Panc1 (cell line): ENCODE results near the gene MTERF4. TPM values are rescaled to one million over a fixed set of nuclear protein-coding genes. Genes with fewer than 3 reads are reported as not detected.

ENCODE experiments used
- ATAC-seq: fragments of 200-7000 bp; cut with Tn5 transposase; 2 replicates; pipeline ENCODE4 v1.9.1; 2020; ENCODE audit warnings: mild to moderate bottlenecking, moderate library complexity
- BruUV-seq: library from RNA; stranded (reverse); fragments of 400-500 nt; replicated peaks from 2 replicates; lab custom pipeline; 2021; lab: Mats Ljungman, UMichigan
- CTCF ChIA-PET: fragments of 300-600 bp; sonication (Branson Sonifier 250); formaldehyde crosslinking; loops from one replicate; lab custom pipeline; 2022; ENCODE audit warnings: antibody characterized with exemption; lab: Charles Lee
- POLR2A ChIA-PET: fragments of 300-600 bp; sonication (Branson Sonifier 250); formaldehyde crosslinking; loops from one replicate; lab custom pipeline; 2022; ENCODE audit warnings: antibody characterized with exemption; lab: Charles Lee
- DNase-seq: peaks from one replicate; pipeline ENCODE4 v3.0.0-alpha.2; 2010; ENCODE audit warnings: low read depth, low spot score
- H3K27ac ChIP-seq: 2 replicates; pipeline ENCODE4 v1.5.1; 2011; ENCODE audit warnings: mild to moderate bottlenecking, low read length, inconsistent platforms
- H3K27me3 ChIP-seq: fragments of 200-500 bp; sonication (Bioruptor generic); 2 replicates; pipeline ENCODE4 v1.6.0; 2014; ENCODE audit warnings: low read length, inconsistent platforms; ENCODE audit not compliant: control insufficient read depth, insufficient read depth
- H3K36me3 ChIP-seq: fragments of 200-500 bp; sonication (Bioruptor generic); 2 replicates; pipeline ENCODE4 v1.5.1; 2014; ENCODE audit warnings: inconsistent platforms, mild to moderate bottlenecking, low read length, moderate library complexity; ENCODE audit not compliant: control insufficient read depth, insufficient read depth
- H3K4me1 ChIP-seq: 2 replicates; pipeline ENCODE4 v1.5.1; 2011; ENCODE audit warnings: inconsistent platforms, mild to moderate bottlenecking, low read length, moderate library complexity; ENCODE audit not compliant: control insufficient read depth, insufficient read depth
- H3K4me3 ChIP-seq, 2 experiments: 2 replicates each; pipeline ENCODE4 v1.5.1; 2011 to 2012; ENCODE audit warnings: low read depth in 2 of 2, low read length in 2 of 2, mild to moderate bottlenecking in 2 of 2, inconsistent platforms in 1 of 2, moderate library complexity in 1 of 2
- H3K9me3 ChIP-seq: fragments of 200-500 bp; sonication (Bioruptor generic); 2 replicates; pipeline ENCODE4 v1.5.1; 2014; ENCODE audit warnings: low read depth, mild to moderate bottlenecking, inconsistent platforms, low read length, moderate library complexity; ENCODE audit not compliant: control insufficient read depth, insufficient read depth
- POLR2AphosphoS5 ChIP-seq: IDR thresholded peaks from 2 replicates; pipeline ENCODE4 v1.6.1; 2012; ENCODE audit warnings: mild to moderate bottlenecking, low read depth, low read length, moderate library complexity
- SIN3A ChIP-seq: IDR thresholded peaks from 2 replicates; pipeline ENCODE4 v1.6.1; 2012; ENCODE audit warnings: low read depth, mild to moderate bottlenecking, low read length, moderate library complexity, borderline replicate concordance; ENCODE audit not compliant: insufficient read depth
- TCF7L2 ChIP-seq: IDR thresholded peaks from 2 replicates; pipeline ENCODE4 v1.6.1; 2011; ENCODE audit warnings: mild to moderate bottlenecking, low read depth, low read length, inconsistent platforms
- in situ Hi-C: cut with HindIII; loops from 2 replicates; pipeline ENCODE4 v1.10.0; 2016; ENCODE audit warnings: low sequenced_read_pairs, low pct_unique_long_range_greater_than_20kb
- intact Hi-C: fragments of 100-400 bp; cut with micrococcal nuclease; formaldehyde crosslinking; loops from one replicate; pipeline ENCODE4 v1.10.0; 2022; ENCODE audit not compliant: unreplicated experiment
- total RNA-seq: library from RNA; stranded (reverse); gene quantifications from one replicate; pipeline ENCODE4 v1.2.1, GENCODE V29; 2021; ENCODE audit not compliant: unreplicated experiment
- TF ChIP-seq, protein P1 (sequence below): fragments of 450-650 bp; IDR thresholded peaks from 2 replicates; pipeline ENCODE4 v1.5.1; 2017; ENCODE audit warnings: mild to moderate bottlenecking
- TF ChIP-seq, protein P2 (sequence below), 2 experiments: IDR thresholded peaks; 2 replicates each; pipeline ENCODE4 v1.6.1; 2011 to 2012; ENCODE audit warnings: low read depth in 2 of 2, control low read depth in 1 of 2, low read length in 1 of 2, mild to moderate bottlenecking in 1 of 2, moderate library complexity in 1 of 2; ENCODE audit not compliant: insufficient read depth in 1 of 2

Gene MTERF4
- total RNA-seq, 1 experiment from 2014 or later = 28.9 TPM

DNA sequence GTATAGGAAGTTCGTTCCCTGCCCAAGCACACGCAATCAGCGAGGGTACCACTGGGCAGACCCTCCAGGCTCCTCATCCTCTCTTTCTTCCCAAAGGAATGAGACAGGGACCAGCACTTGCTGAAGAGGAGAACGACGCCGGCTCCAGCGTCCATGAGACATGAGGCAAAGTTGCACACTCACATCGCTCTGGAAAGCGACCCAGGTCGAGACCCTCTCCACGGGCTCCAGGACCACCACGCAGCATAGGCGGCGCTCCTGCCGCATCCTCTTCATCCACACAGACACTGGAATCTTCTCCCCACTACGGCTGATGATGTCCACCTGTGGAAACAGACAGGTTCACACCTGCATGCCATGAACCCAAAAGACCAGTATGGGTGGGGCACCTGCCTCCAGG lies 36.4 kb upstream of the MTERF4 start:
- CTCF ChIA-PET = no interaction called here
- Histone ChIP-seq H3K4me3 (no peak overlapping the region), H3K9me3 (no peaks in the 10 kb centered on the region), H3K27ac (no peak overlapping the region), H3K27me3 (no peaks in the 10 kb centered on the region), H3K4me1 (no peaks in the 10 kb centered on the region), H3K36me3 (no peaks in the 10 kb centered on the region)
- ATAC-seq (no peak), DNase-seq (no peak)
- in situ Hi-C loops (no loop called here), intact Hi-C loops (no loop called here)
- POLR2A ChIA-PET = no interaction called here
- BruUV-seq = no TSS peak
- TF ChIP-seq TCF7L2 = no peak
- no peak for TF ChIP-seq POLR2AphosphoS5
- TF ChIP-seq, protein P1, sequence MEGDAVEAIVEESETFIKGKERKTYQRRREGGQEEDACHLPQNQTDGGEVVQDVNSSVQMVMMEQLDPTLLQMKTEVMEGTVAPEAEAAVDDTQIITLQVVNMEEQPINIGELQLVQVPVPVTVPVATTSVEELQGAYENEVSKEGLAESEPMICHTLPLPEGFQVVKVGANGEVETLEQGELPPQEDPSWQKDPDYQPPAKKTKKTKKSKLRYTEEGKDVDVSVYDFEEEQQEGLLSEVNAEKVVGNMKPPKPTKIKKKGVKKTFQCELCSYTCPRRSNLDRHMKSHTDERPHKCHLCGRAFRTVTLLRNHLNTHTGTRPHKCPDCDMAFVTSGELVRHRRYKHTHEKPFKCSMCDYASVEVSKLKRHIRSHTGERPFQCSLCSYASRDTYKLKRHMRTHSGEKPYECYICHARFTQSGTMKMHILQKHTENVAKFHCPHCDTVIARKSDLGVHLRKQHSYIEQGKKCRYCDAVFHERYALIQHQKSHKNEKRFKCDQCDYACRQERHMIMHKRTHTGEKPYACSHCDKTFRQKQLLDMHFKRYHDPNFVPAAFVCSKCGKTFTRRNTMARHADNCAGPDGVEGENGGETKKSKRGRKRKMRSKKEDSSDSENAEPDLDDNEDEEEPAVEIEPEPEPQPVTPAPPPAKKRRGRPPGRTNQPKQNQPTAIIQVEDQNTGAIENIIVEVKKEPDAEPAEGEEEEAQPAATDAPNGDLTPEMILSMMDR = no peak
- TF ChIP-seq, protein P2, sequence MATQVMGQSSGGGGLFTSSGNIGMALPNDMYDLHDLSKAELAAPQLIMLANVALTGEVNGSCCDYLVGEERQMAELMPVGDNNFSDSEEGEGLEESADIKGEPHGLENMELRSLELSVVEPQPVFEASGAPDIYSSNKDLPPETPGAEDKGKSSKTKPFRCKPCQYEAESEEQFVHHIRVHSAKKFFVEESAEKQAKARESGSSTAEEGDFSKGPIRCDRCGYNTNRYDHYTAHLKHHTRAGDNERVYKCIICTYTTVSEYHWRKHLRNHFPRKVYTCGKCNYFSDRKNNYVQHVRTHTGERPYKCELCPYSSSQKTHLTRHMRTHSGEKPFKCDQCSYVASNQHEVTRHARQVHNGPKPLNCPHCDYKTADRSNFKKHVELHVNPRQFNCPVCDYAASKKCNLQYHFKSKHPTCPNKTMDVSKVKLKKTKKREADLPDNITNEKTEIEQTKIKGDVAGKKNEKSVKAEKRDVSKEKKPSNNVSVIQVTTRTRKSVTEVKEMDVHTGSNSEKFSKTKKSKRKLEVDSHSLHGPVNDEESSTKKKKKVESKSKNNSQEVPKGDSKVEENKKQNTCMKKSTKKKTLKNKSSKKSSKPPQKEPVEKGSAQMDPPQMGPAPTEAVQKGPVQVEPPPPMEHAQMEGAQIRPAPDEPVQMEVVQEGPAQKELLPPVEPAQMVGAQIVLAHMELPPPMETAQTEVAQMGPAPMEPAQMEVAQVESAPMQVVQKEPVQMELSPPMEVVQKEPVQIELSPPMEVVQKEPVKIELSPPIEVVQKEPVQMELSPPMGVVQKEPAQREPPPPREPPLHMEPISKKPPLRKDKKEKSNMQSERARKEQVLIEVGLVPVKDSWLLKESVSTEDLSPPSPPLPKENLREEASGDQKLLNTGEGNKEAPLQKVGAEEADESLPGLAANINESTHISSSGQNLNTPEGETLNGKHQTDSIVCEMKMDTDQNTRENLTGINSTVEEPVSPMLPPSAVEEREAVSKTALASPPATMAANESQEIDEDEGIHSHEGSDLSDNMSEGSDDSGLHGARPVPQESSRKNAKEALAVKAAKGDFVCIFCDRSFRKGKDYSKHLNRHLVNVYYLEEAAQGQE (IDR thresholded peaks at IDR 0.05; ENCODE audit: insufficient read depth in 1 of 2, low read depth in 2 of 2, low read length in 1 of 2) = no peak
- TF ChIP-seq SIN3A = no peak

DNA sequence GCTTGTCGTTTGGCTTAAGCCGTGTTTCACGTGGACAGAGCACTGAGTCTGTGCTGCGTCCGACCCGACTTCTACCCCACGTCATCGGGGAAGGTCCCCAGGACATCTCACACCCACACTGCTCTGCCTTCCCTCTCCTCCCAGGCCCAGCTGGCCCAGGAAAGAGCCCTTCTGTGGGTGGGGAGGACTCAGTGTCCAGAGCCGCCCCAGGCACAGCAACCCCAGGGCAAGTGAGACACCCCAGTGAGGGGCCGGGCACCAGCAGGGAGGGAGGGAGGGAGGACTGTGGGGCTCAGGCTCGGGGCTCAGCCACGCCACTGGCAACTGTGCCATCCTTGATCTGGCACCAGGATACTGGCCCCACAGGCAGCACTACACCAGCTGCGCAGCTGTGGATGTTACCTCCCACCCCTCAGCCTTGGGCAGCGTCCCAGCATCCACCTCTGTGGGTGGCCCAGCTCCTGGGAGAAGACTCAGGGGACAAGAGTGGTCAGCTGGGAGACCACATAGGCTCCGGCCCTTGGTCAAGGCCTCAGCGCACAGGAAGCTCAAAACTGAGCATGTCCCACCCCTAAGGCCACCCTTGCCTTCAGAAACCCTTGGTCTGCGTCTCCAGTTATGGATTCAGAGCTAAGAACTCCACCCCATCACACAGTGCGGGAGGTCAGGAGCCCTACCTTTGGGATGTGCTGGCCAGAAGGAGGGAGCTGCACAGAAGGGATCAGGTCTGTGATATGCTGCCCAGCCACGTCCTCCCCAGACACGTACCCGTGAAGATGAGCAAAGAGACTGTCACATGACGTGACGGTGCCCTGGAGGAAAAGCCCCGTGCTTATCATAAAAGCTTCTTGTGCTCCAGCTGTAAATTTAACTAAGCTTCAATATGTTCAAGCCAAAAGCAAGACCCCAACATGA lies 35.4 kb upstream of the MTERF4 start:
- TF ChIP-seq, protein P2 (IDR thresholded peaks at IDR 0.05; ENCODE audit: insufficient read depth in 1 of 2, low read depth in 2 of 2, low read length in 1 of 2) = no peak
- TF ChIP-seq, protein P1 = no peak
- TF ChIP-seq TCF7L2 (no peak), SIN3A (no peak), POLR2AphosphoS5 (no peak)
- DNase-seq (no peak), ATAC-seq (no peak)
- CTCF ChIA-PET = no interaction called here
- Histone ChIP-seq H3K27me3 (no peaks in the 10 kb centered on the region), H3K9me3 (no peaks in the 10 kb centered on the region), H3K27ac (no peak overlapping the region), H3K4me3 (no peak overlapping the region), H3K4me1 (no peaks in the 10 kb centered on the region), H3K36me3 (no peaks in the 10 kb centered on the region)
- in situ Hi-C loops (no loop called here), intact Hi-C loops (no loop called here)
- POLR2A ChIA-PET = no interaction called here
- BruUV-seq = no TSS peak
